ENCODE results near the gene C15orf39.
"Not testable (repeated sequence)": the region's sequence is repeated elsewhere in the genome, so short reads cannot be mapped to it uniquely, and the experiment has no call there.

The C15orf39 gene

GRCh38 chr15:75232826-75233503, 31.3 kb downstream of the C15orf39 start:
- no peak for DNase-seq

- no peak for DNase-seq
These were observed 32.0 kb downstream of the C15orf39 start for GRCh38 chr15:75233504-75234190.

DNA sequence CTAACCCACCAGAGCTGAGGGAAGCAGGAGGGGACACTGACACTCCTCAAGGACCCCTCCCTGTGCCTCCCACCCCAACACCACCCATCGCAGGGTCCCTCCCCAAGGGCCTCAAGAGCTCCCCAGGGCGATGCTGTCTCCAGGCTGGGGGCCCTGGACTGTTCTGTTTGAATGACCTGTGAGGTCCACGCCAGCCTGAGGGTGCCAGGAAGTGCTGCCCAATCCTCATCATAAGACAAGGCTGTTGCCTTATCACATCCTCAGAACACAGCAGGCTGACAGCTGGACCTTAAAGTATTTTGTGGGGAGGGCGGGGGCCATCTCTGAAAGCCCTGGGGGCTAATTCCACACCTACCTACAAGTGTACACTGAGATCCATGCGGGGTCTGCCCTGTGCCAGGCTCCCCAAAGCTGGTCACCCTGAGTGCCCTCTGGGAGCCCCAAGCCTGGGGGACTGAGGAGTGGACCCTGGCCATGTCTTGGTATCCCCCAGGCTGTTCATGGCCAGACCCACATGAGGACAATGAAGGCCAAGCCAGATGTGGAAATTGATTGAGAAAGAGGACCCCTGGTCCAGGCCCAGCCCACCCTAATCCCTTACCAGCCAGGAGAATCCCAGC, 32.6 kb downstream of the C15orf39 start:
- DNase-seq, result no peak

DNA sequence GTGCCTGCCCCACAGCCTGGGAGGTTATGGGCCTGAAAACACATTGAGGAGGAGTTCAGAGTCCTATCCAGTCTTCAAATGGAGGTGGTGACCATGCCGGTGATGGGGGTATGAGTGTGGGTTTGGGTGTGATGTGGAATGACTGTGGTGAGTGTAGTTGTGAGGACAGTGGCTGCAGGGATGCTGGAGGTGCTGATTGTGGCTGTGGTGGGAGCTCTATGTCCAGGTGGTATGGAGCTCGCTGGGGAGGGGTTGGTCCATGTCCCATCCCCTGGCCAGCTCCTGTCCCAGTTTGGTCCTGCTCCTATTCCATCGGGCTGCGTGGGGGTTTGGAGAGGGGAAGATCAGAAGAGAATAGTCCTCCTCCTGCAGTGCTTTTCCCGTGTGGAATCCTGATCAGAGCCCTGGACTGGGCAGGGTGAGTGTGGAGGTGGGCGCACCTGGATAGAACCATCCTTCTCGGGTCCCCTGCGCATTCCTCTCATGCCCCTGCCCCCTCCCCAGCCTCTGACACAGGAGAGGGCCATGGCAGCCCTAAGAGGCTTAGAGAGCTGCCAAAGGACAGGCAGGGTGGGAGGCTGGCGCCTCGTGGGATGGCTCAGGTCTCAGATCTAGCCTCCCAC, 33.5 kb downstream of the C15orf39 start:
- DNase-seq, result no peak

GRCh38 chr15:75235760-75236729, 34.4 kb downstream of the C15orf39 start:
- DNase-seq, result no peak

DNA sequence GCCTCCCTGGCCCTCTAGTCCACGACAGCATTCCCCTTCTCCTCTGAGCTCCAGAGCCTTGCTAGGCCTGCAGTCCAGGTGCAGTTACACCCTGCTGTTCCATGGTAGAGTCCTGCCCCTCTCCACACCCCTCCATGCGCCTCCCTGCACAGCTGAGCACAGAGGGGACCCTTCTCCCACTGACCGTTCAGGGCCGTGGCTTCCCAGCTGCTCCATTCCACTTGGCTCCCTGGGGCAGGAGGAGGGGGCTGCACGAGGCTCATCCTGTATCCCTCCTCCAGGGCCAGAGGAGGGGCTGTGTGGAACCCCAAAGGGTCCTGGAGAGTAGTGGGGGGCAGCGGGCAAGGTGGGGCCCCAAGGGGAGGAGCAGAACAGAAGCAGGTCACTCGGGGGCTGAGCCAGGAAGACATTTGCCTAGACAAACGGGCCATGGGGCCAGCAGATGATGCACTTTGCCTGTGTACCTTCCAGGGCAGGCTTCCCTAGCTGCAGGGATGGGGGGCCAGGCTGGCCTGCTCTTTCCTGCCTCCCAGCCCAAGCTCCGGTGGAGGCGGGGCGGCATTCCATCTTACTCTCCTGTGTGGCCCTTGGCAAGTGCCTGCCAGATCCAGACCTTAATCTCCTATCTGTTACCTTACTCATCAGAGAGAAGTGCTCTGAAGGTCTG, 35.8 kb downstream of the C15orf39 start:
- no peak for DNase-seq

- no peak for DNase-seq
These were observed 36.5 kb downstream of the C15orf39 start for GRCh38 chr15:75238150-75238549.

GRCh38 chr15:75245741-75246140, 44.1 kb downstream of the C15orf39 start:
- not testable (repeated sequence) for DNase-seq

GRCh38 chr15:75248991-75249390, 47.3 kb downstream of the C15orf39 start:
- not testable (repeated sequence) for DNase-seq

DNA sequence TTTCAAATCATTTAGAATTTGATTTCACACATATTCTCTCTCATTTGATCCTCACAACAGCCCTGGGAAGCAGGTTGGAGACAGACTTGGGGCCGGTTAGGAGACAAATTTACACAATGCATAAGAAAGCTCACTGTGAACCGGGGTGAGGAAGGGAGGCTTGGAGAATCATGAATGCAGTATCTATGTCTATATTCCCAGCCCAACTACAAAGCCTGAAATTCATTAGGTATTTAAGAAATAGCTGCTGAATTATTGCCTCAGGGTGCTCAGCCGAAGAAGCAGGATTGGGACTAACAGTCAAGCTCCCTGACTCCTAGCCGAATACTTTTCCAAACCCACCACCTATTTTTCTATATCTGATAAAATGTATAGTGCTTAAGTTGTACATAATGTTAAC, 48.0 kb downstream of the C15orf39 start:
- no peak for DNase-seq

DNA sequence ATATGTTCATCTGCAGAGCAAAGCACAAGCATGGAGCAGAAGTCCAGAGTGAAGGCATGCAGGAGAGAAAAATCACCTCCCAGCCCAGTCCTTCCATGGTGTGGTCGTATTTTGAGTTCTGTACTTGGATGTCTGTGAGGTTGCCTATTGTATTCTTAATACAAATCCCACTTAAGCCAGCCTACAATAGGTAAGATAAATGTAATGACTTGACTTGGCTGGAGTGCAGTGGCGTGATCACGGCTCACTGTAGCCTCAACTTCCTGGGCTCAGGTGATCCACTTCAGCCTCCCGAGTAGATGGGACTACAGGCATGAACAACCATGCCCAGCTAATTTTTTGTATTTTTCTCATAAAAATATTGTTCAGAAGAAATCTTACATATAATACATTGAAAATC, 49.7 kb downstream of the C15orf39 start:
- not testable (repeated sequence) for DNase-seq

DNA sequence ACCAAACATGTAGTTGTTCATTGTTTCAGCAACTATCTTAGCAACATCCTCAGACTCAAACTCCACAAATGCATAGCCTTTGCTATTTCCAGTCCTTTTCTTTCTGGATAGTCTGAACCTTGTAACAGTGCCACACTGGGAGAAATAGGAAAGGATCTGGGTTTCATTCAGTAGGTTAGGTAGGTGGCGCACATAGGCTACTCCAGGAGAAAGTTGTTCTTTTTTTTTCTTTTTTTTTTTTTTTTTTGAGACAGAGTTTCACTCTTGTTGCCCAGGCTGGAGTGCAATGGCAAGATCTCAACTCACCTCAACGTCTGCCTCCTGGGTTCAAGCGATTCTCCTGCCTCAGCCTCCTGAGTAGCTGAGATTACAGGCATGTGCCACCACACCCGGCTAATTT, 50.6 kb downstream of the C15orf39 start:
- not testable (repeated sequence) for DNase-seq

DNA sequence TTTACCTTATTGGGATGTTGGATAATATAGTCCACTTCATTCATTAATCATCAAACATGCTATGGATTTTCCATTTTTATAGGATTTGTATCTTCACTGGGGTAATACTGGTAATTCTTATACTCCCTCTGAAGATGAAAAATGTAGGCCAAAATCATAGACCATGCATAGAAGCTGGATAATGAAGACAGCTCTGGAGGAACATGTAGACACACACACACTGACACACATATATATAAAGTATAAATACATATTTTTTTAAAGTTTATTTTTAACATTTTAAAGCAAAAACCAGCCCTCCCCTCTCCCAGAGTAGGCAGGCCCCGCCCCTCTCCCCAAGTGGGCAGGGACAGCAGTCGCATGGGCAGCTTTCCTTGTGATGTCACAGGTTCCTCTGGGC, 56.4 kb downstream of the C15orf39 start, which contains the start of gene GOLGA6C:
TSS of gene GOLGA6C (plus strand) at position 301 of the 400 bp plus-strand sequence. CDS start 265 bp downstream, outside the sequence.
- not testable (repeated sequence) for DNase-seq

DNA sequence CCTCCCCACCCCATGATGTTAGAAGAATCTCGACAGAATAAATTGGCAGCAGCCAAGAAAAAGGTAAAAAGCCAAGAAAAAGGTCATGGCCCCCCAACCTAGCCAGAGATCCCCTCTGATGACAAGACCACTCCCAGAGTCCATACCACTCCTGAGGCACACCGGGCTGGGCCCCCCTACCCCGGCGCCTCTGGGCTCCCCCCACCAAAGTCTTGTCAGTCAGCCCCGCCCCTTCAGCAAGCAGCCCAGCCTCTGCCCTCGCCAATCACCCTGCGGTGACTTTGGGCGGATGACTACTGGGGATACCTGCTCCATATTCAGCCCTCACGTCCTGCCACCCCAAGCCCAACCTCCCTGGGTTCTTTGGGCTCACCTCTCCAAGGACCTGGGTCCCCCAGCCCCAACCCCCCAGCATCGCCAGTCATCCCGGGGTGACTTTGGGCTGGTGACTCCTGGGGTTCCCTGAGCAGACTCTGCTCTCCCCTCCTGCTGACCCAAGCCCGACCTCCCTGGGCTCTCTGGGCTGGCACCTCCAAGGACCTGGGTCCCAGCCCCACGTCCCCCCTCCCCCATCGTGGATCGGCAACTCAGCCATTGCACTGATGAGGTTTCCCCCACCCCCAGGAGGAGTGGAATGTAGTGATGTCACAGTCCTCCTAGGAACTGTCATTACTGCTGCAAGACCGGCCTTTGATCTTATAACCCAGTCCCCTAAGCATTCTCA, 57.1 kb downstream of the C15orf39 start:
- not testable (repeated sequence) for DNase-seq

DNA sequence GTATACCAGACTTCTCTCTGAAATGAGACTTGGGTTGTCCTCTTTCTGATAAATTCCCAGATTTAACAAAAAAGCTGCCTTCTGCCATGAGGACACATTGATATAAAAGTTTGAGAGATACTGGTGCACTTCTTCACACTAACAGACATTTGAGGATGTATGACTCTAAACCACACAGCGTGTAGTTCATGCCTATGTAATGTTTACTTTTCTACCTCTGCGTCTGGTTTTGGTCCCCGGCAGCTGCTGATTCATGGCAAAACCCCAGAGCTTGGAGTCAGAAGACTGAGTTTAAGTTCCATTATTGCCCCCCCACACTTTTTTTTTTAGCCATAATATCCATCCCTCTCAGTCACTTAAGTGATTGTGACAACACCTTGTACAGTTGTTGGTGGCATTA, 58.2 kb downstream of the C15orf39 start:
- DNase-seq, result not testable (repeated sequence)
